ENCODE results near the gene OR4S2.

The OR4S2 gene, protein sequence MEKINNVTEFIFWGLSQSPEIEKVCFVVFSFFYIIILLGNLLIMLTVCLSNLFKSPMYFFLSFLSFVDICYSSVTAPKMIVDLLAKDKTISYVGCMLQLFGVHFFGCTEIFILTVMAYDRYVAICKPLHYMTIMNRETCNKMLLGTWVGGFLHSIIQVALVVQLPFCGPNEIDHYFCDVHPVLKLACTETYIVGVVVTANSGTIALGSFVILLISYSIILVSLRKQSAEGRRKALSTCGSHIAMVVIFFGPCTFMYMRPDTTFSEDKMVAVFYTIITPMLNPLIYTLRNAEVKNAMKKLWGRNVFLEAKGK

DNA sequence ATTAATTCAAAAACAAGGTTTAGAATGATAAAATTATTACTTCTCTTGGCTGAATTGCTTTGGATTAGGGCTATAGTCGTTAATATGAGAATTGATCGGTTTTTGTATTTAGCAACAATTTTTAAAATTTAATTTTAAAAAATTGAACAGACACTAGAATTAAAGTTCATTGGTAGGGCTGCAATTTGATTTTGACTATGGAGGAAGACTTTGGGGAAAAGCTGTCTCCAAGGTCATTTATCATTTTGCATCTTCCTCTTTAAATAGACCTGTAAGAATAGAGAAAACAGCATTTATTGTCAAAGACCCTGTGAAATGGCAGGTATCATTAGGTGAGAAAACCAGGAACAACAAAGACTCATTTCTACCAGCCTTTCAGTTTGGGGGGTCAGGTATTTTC, at the start of gene OR4S2:
OR4S2 (plus strand) TSS at position 301 of the 400 bp plus-strand sequence. CDS start 2,577 bp downstream, outside the sequence.
- H3K27me3 ChIP-seq (replicated peaks; ENCODE audit: control insufficient read depth, insufficient read depth, low read length) = no peaks in the 10 kb centered on the region
- DNase-seq (ENCODE audit: extremely low read depth, insufficient read length) = no peak
- no peak within 1 kb of the TSS for H3K4me3 ChIP-seq (replicated peaks; ENCODE audit: low read depth, low read length)
- H3K36me3 ChIP-seq (ENCODE audit: control insufficient read depth, insufficient read depth, low read length) = no peaks in the 10 kb centered on the region
- TF ChIP-seq, protein P1, sequence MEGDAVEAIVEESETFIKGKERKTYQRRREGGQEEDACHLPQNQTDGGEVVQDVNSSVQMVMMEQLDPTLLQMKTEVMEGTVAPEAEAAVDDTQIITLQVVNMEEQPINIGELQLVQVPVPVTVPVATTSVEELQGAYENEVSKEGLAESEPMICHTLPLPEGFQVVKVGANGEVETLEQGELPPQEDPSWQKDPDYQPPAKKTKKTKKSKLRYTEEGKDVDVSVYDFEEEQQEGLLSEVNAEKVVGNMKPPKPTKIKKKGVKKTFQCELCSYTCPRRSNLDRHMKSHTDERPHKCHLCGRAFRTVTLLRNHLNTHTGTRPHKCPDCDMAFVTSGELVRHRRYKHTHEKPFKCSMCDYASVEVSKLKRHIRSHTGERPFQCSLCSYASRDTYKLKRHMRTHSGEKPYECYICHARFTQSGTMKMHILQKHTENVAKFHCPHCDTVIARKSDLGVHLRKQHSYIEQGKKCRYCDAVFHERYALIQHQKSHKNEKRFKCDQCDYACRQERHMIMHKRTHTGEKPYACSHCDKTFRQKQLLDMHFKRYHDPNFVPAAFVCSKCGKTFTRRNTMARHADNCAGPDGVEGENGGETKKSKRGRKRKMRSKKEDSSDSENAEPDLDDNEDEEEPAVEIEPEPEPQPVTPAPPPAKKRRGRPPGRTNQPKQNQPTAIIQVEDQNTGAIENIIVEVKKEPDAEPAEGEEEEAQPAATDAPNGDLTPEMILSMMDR (IDR thresholded peaks at IDR 0.05; ENCODE audit: insufficient read depth, low read length, poor library complexity, severe bottlenecking) = no peak

DNA sequence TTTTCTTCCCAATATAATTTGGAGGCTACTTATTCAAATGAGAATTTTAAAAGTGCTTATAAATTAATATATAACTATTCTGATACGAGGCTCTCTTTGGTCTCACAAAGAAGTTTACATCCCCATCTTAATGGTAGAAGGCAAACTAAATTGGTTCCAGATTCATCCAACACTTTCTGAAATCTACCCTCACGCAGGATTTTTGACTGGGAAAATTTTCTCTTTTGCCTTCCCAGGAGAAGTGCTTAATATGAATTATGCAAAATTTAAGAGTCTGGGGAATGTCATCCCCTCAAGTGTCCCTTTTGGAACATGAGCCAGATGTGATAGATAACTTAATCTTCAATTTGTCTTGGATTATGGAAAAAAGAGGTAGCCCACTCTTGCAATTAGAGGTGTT, 40.6 kb upstream of the OR4S2 start, which contains the start of gene OR4C11:
OR4C11 (minus strand) TSS at position 101 of the 400 bp plus-strand sequence. CDS start 3,272 bp downstream, outside the sequence.
- TF ChIP-seq, protein P1 (IDR thresholded peaks at IDR 0.05; ENCODE audit: insufficient read depth, low read length, poor library complexity, severe bottlenecking) = no peak
- Histone ChIP-seq H3K27me3 (replicated peaks; ENCODE audit: control insufficient read depth, insufficient read depth, low read length) (no peaks in the 10 kb centered on the region), H3K36me3 (ENCODE audit: control insufficient read depth, insufficient read depth, low read length) (no peaks in the 10 kb centered on the region), H3K4me3 (replicated peaks; ENCODE audit: low read depth, low read length) (no peak within 1 kb of the TSS)
- no peak for DNase-seq (ENCODE audit: extremely low read depth, insufficient read length)

DNA sequence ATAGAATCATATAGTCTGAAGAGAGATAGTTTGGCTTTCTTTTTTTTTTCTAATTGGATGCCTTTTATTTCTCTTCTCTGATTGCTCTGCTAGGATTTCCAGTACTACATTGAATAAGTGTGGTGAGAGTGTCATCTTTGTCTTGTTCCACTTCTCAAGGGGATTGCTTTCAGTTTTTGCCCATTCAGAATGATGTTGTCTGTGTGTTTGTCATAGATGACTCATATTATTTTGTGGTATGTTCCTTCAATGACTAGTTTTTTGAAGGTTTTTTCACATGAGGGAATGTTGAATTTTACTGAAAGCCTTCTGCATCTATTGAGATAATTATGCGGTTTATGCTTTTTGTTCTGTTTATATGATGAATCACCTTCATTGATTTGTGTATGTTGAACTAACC, 23.6 kb upstream of the OR4S2 start:
- TF ChIP-seq, protein P1 (IDR thresholded peaks at IDR 0.05; ENCODE audit: insufficient read depth, low read length, poor library complexity, severe bottlenecking) = no peak
- Histone ChIP-seq H3K27me3 (replicated peaks; ENCODE audit: control insufficient read depth, insufficient read depth, low read length) (no peaks in the 10 kb centered on the region), H3K36me3 (ENCODE audit: control insufficient read depth, insufficient read depth, low read length) (no peaks in the 10 kb centered on the region), H3K4me3 (replicated peaks; ENCODE audit: low read depth, low read length) (no peak overlapping the region)
- DNase-seq (ENCODE audit: extremely low read depth, insufficient read length) = no peak

DNA sequence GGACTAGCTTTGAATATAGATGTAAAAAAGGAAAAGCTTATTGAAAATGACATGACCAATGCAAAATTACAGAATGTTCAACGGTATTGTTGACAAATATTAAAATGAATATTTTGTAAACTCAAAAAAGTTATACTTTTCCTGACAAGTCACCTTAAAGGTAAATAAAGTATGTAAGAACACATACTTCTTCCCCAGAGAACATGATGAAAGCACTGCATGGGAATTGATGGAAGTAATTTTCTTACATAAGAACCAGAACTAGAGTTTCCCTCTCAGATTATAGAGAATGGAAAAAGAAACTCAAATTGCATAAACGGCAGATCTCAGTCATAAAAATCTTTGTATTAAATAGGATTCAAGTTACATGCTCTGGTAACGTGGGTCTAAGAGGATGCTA, 13.3 kb upstream of the OR4S2 start, which contains the start of gene OR4P4:
OR4P4 (plus strand) TSS at position 301 of the 400 bp plus-strand sequence.
- TF ChIP-seq, protein P1 (IDR thresholded peaks at IDR 0.05; ENCODE audit: insufficient read depth, low read length, poor library complexity, severe bottlenecking) = no peak
- H3K27me3 ChIP-seq (replicated peaks; ENCODE audit: control insufficient read depth, insufficient read depth, low read length) = no peaks in the 10 kb centered on the region
- H3K4me3 ChIP-seq (replicated peaks; ENCODE audit: low read depth, low read length) = no peak within 1 kb of the TSS
- no peaks in the 10 kb centered on the region for H3K36me3 ChIP-seq (ENCODE audit: control insufficient read depth, insufficient read depth, low read length)
- no peak for DNase-seq (ENCODE audit: extremely low read depth, insufficient read length)

DNA sequence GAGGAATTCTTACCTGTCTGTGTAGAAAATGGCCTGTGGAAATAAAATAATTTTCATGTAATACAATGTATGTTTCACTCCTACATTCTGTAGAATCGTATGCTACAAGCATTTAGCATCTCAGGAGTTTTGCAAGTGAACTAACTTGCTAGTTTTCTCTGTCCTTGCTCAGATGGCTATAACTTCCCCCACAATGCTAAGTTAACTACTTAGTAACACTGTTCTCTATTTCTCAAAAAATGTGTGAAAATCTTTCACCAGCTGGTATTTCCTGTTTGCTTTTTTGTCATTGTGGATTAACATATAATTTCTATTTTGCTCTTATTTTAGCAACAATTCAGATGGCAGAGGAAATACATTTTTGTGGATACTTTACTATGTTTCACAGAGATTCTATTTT, 4.4 kb downstream of the OR4S2 start:
- Histone ChIP-seq H3K27me3 (replicated peaks; ENCODE audit: control insufficient read depth, insufficient read depth, low read length) (no peaks in the 10 kb centered on the region), H3K4me3 (replicated peaks; ENCODE audit: low read depth, low read length) (no peak overlapping the region), H3K36me3 (ENCODE audit: control insufficient read depth, insufficient read depth, low read length) (no peaks in the 10 kb centered on the region)
- no peak for DNase-seq (ENCODE audit: extremely low read depth, insufficient read length)
- TF ChIP-seq, protein P1 (IDR thresholded peaks at IDR 0.05; ENCODE audit: insufficient read depth, low read length, poor library complexity, severe bottlenecking) = no peak
